CD4-positive, CD25-positive, alpha-beta regulatory T cell (primary cell): ENCODE measurements around the gene STAB1. TPM values are rescaled to one million over a fixed set of nuclear protein-coding genes. Genes with fewer than 3 reads are reported as not detected.
A peak's percentile ranks its signal among the peaks of the same experiment; 100 is the strongest.

ENCODE experiments used
- ATAC-seq, 2 donors: fragments of 150-1000 bp; cut with Tn5 transposase; one replicate each; pipeline ENCODE4 v1.10.0; 2021; ENCODE audit warnings: low read depth in 2 of 2, moderate number of reproducible peaks in 2 of 2, moderate library complexity in 1 of 2
- DNase-seq, 3 donors: peaks; one replicate each; pipeline versions ENCODE4 v3.0.0 to v3.0.0-alpha.2; 2012 to 2022; ENCODE audit warnings: mixed read lengths in 1 of 3
- H3K27ac ChIP-seq: one replicate; pipeline ENCODE4 v1.7.0; 2013; ENCODE audit warnings: mild to moderate bottlenecking, low read length; ENCODE audit not compliant: insufficient read depth, poor library complexity, severe bottlenecking
- H3K27me3 ChIP-seq: one replicate; pipeline ENCODE4 v1.7.0; 2013; ENCODE audit warnings: low read length; ENCODE audit not compliant: control insufficient read depth, insufficient read depth
- H3K36me3 ChIP-seq: one replicate; pipeline ENCODE4 v1.7.0; 2013; ENCODE audit warnings: mild to moderate bottlenecking, low read length, moderate library complexity; ENCODE audit not compliant: control insufficient read depth, insufficient read depth
- H3K4me1 ChIP-seq: 2 replicates; pipeline ENCODE4 v1.7.0; 2013; ENCODE audit warnings: mild to moderate bottlenecking, low read length; ENCODE audit not compliant: insufficient read depth, control insufficient read depth, poor library complexity, severe bottlenecking
- H3K4me3 ChIP-seq: one replicate; pipeline ENCODE4 v1.7.0; 2013; ENCODE audit warnings: low read depth, mild to moderate bottlenecking, low read length, moderate library complexity
- H3K9me3 ChIP-seq, 2 experiments: 1 replicate in 1 of 2; 2 replicates in 1 of 2; pipeline ENCODE4 v1.7.0; 2013; ENCODE audit warnings: low read length in 2 of 2, mild to moderate bottlenecking in 1 of 2, moderate library complexity in 1 of 2; ENCODE audit not compliant: control insufficient read depth in 2 of 2
- H3K27ac Mint-ChIP-seq, 3 donors: one replicate each; pipeline ENCODE4 v1.8.0; 2020 to 2022; ENCODE audit warnings: mild to moderate bottlenecking in 3 of 3, mixed read lengths in 3 of 3, moderate library complexity in 2 of 3
- H3K27me3 Mint-ChIP-seq: one replicate; pipeline ENCODE4 v1.8.0; 2022; ENCODE audit warnings: mild to moderate bottlenecking, mixed read lengths
- H3K36me3 Mint-ChIP-seq: one replicate; pipeline ENCODE4 v1.8.0; 2020; ENCODE audit warnings: mixed read lengths
- H3K4me1 Mint-ChIP-seq, 4 donors: one replicate each; pipeline ENCODE4 v1.8.0; 2020 to 2022; ENCODE audit warnings: mixed read lengths in 4 of 4, mild to moderate bottlenecking in 1 of 4
- H3K4me3 Mint-ChIP-seq, 4 donors: one replicate each; pipeline ENCODE4 v1.8.0; 2020 to 2022; ENCODE audit warnings: mild to moderate bottlenecking in 4 of 4, mixed read lengths in 4 of 4, moderate library complexity in 3 of 4
- H3K9me3 Mint-ChIP-seq, 7 donors: one replicate each; pipeline ENCODE4 v1.8.0; 2020 to 2022; ENCODE audit warnings: mixed read lengths in 7 of 7, mild to moderate bottlenecking in 3 of 7, moderate library complexity in 2 of 7
- polyA plus RNA-seq, 4 donors: library from polyadenylated mRNA; unstranded; fragments of 300-500 nt; fragmentation: Illumina TruSeq; gene quantifications; one replicate each; pipeline ENCODE4 v1.2.3, GENCODE V29; 2021
- total RNA-seq: library from RNA; stranded (reverse); gene quantifications from one replicate; pipeline ENCODE4 v1.2.3, GENCODE V29; 2022

The STAB1 gene
- total and polyA plus RNA-seq, 5 donors from 2014 or later, result 0.42 TPM; not detected in 4

GRCh38 chr3:52546111-52546901, 51.2 kb downstream of the STAB1 start:
- Histone ChIP-seq H3K4me3 (no peak overlapping the region), H3K36me3 (peaks cover 55% of the 10 kb centered on the region)
- peaks cover 13% of the 10 kb centered on the region for H3K36me3 Mint-ChIP-seq

GRCh38 chr3:52547143-52547542, 52.0 kb downstream of the STAB1 start:
- Histone ChIP-seq H3K4me1 (no peaks in the 10 kb centered on the region), H3K27me3 (no peaks in the 10 kb centered on the region), H3K9me3 (no peaks in the 10 kb centered on the region), H3K4me3 (no peak overlapping the region), H3K27ac (no peak overlapping the region), H3K36me3 (peaks cover 59% of the 10 kb centered on the region)
- peaks cover 16% of the 10 kb centered on the region for H3K36me3 Mint-ChIP-seq
- no peaks in the 10 kb centered on the region for H3K9me3 Mint-ChIP-seq
- DNase-seq, result no peak
- H3K4me3 Mint-ChIP-seq, result no peak overlapping the region
- no peaks in the 10 kb centered on the region for H3K27me3 Mint-ChIP-seq
- no peak for ATAC-seq
- peak overlapping the region in 1 of 3 donors; percentile 13 for H3K27ac Mint-ChIP-seq
- peaks cover 0 to 10% (median 3%) of the 10 kb centered on the region in 4 donors for H3K4me1 Mint-ChIP-seq

More at GRCh38 chr3:52546111-52546901, 51.2 kb downstream of the STAB1 start:
- Mint-ChIP-seq H3K27me3 (no peaks in the 10 kb centered on the region), H3K4me3 (no peak overlapping the region), H3K9me3 (no peaks in the 10 kb centered on the region), H3K4me1 (peaks cover 1 to 16% (median 8%) of the 10 kb centered on the region in 4 donors), H3K27ac (peak overlapping the region in 1 of 3 donors; percentile 33)
- no peak overlapping the region for H3K27ac ChIP-seq
- H3K9me3 ChIP-seq, result no peaks in the 10 kb centered on the region
- no peak for DNase-seq
- H3K4me1 ChIP-seq, result no peaks in the 10 kb centered on the region
- H3K27me3 ChIP-seq, result no peaks in the 10 kb centered on the region
- ATAC-seq, result no peak

- Histone ChIP-seq H3K36me3 (peaks cover 72% of the 10 kb centered on the region), H3K9me3 (no peaks in the 10 kb centered on the region), H3K4me3 (no peak overlapping the region), H3K4me1 (no peaks in the 10 kb centered on the region), H3K27ac (no peak overlapping the region), H3K27me3 (no peaks in the 10 kb centered on the region)
- peaks cover 0 to 4% (median under 1%) of the 10 kb centered on the region in 4 donors for H3K4me1 Mint-ChIP-seq
- ATAC-seq (no peak), DNase-seq (no peak)
- peaks cover 11% of the 10 kb centered on the region for H3K36me3 Mint-ChIP-seq
- peak overlapping the region in 1 of 3 donors; percentile 56 for H3K27ac Mint-ChIP-seq
- H3K9me3 Mint-ChIP-seq, result no peaks in the 10 kb centered on the region
- no peaks in the 10 kb centered on the region for H3K27me3 Mint-ChIP-seq
- H3K4me3 Mint-ChIP-seq, result no peak overlapping the region
Observed at GRCh38 chr3:52551118-52551517, 56.0 kb downstream of the STAB1 start.

- H3K4me1 Mint-ChIP-seq, result peaks cover 0 to 6% (median 1%) of the 10 kb centered on the region in 4 donors
- Histone ChIP-seq H3K4me1 (no peaks in the 10 kb centered on the region), H3K36me3 (peaks cover 64% of the 10 kb centered on the region), H3K27me3 (no peaks in the 10 kb centered on the region), H3K9me3 (no peaks in the 10 kb centered on the region), H3K4me3 (no peak overlapping the region), H3K27ac (no peak overlapping the region)
- ATAC-seq (no peak), DNase-seq (no peak)
- H3K27me3 Mint-ChIP-seq, result no peaks in the 10 kb centered on the region
- H3K36me3 Mint-ChIP-seq, result peaks cover 11% of the 10 kb centered on the region
- H3K27ac Mint-ChIP-seq, result no peak overlapping the region
- H3K4me3 Mint-ChIP-seq, result no peak overlapping the region
- no peaks in the 10 kb centered on the region for H3K9me3 Mint-ChIP-seq
Observed at GRCh38 chr3:52552089-52552488, 57.0 kb downstream of the STAB1 start.

GRCh38 chr3:52554026-52554755, 59.1 kb downstream of the STAB1 start:
- Histone ChIP-seq H3K9me3 (no peaks in the 10 kb centered on the region), H3K36me3 (peaks cover 65% of the 10 kb centered on the region), H3K4me3 (no peak overlapping the region), H3K4me1 (no peaks in the 10 kb centered on the region), H3K27me3 (no peaks in the 10 kb centered on the region), H3K27ac (no peak overlapping the region)
- no peaks in the 10 kb centered on the region for H3K9me3 Mint-ChIP-seq
- H3K36me3 Mint-ChIP-seq, result peaks cover 17% of the 10 kb centered on the region
- peaks cover under 1 to 6% (median 4%) of the 10 kb centered on the region in 4 donors for H3K4me1 Mint-ChIP-seq
- DNase-seq (no peak), ATAC-seq (no peak)
- H3K27me3 Mint-ChIP-seq, result no peaks in the 10 kb centered on the region
- peak overlapping the region in 2 of 3 donors; percentile 23 to 43 for H3K27ac Mint-ChIP-seq
- no peak overlapping the region for H3K4me3 Mint-ChIP-seq

DNA sequence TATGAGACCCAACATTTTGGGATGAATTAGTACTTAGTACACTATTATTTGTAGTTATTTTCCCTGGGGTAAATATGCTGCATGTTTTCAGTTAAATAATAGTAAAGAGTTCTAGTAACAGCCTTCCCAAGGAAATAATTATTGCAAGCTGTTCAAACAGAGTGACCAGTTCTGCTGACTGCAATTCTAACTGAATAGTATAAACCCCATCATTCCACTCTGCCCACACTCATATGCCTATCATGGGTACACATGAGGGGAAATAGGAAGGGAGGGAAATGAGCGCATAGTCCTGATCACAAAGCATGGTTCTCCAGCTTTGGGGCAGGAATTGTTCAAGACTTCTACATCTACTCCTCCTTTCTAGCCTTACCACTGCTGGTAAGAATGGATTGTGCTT, 59.9 kb downstream of the STAB1 start:
- peaks cover 69% of the 10 kb centered on the region for H3K36me3 ChIP-seq
- Mint-ChIP-seq H3K9me3 (no peaks in the 10 kb centered on the region), H3K27me3 (no peaks in the 10 kb centered on the region), H3K36me3 (peaks cover 21% of the 10 kb centered on the region), H3K27ac (peak overlapping the region in 1 of 3 donors; percentile 60), H3K4me1 (peaks cover 2 to 7% (median 4%) of the 10 kb centered on the region in 4 donors), H3K4me3 (no peak overlapping the region)
- no peaks in the 10 kb centered on the region for H3K4me1 ChIP-seq
- no peak overlapping the region for H3K4me3 ChIP-seq
- H3K27ac ChIP-seq, result no peak overlapping the region
- no peak for DNase-seq
- H3K27me3 ChIP-seq, result no peaks in the 10 kb centered on the region
- H3K9me3 ChIP-seq, result no peaks in the 10 kb centered on the region
- no peak for ATAC-seq

DNA sequence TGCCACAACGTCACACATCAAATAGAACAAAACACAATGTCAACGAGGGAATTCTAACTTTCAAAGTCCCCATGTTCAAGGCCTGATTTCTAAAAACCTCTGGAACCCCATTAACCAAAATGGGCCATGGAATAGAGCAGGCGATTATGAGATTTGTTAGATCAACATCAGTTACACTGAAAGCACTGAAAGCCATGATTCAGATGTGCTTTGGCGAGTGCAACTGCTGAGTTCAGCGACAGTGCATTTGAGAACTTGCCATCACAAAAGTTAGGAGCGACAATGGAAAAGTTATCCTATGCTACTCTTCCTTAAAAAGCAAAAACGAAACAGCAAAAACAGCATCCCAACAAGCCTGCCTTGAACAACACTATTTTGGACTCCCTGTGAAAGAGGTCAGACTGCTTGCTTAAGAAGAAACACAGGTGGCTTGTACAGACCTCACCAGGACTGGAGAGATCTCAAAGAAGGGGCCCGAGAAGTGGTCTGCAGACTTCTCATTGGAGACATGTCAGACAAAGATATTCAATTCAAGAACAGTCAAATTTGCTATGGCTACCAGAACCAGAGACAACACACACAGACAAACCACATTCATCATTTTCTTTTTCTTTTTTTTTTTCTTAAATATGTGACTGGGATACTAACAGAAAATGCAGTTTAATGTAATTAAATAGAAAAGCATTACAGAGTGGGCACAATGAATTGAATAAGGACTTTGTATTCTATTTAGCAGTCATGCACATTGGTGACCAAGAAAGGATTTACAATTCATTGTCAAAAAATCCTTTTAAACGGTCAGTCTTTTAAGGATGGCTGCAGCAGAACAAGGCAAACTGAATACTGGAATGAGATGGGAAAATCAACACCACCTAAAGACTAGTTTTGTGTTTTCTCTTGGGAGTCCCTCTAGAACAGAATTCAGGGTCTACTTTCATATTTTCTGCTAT, 62.1 kb downstream of the STAB1 start:
- no peaks in the 10 kb centered on the region for H3K27me3 ChIP-seq
- no peak overlapping the region for H3K27ac ChIP-seq
- no peaks in the 10 kb centered on the region for H3K27me3 Mint-ChIP-seq
- DNase-seq, result no peak
- peak overlapping the region in 2 of 3 donors; percentile 35 to 74 for H3K27ac Mint-ChIP-seq
- no peak for ATAC-seq
- peaks cover 23% of the 10 kb centered on the region for H3K36me3 Mint-ChIP-seq
- no peak overlapping the region for H3K4me3 ChIP-seq
- no peaks in the 10 kb centered on the region for H3K9me3 ChIP-seq
- peaks cover 2 to 9% (median 4%) of the 10 kb centered on the region in 4 donors for H3K4me1 Mint-ChIP-seq
- H3K9me3 Mint-ChIP-seq, result no peaks in the 10 kb centered on the region
- H3K4me1 ChIP-seq, result no peaks in the 10 kb centered on the region
- H3K36me3 ChIP-seq, result peaks cover 71% of the 10 kb centered on the region
- H3K4me3 Mint-ChIP-seq, result no peak overlapping the region
